ENCODE data around the gene MYO16.

DNA sequence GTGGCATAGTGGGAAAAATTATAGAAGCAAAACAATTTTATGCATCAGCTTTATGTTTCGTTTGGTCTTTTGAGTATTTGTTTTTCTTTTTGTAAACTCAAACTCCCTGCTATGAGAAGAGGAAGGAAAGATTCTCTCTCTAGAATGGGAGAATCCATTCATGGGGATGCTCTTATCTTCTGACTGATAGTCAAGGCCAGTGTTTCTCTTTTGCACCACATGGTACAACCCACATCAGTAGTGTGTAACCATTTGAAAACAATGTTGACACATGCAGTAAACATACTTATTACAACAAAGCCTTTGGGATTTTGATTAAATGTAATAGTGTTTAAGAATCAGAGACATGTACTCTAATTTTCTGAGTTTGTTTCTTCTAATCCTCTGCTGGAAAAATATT, 490.5 kb downstream of the MYO16 start:
- TF ChIP-seq, protein P1, sequence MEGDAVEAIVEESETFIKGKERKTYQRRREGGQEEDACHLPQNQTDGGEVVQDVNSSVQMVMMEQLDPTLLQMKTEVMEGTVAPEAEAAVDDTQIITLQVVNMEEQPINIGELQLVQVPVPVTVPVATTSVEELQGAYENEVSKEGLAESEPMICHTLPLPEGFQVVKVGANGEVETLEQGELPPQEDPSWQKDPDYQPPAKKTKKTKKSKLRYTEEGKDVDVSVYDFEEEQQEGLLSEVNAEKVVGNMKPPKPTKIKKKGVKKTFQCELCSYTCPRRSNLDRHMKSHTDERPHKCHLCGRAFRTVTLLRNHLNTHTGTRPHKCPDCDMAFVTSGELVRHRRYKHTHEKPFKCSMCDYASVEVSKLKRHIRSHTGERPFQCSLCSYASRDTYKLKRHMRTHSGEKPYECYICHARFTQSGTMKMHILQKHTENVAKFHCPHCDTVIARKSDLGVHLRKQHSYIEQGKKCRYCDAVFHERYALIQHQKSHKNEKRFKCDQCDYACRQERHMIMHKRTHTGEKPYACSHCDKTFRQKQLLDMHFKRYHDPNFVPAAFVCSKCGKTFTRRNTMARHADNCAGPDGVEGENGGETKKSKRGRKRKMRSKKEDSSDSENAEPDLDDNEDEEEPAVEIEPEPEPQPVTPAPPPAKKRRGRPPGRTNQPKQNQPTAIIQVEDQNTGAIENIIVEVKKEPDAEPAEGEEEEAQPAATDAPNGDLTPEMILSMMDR (IDR thresholded peaks at IDR 0.05) = no peak
- no peak for TF ChIP-seq POLR2A (IDR thresholded peaks at IDR 0.05)
